AG04450 (cell line): ENCODE results near the gene DYNLRB1. TPM values are rescaled to one million over a fixed set of nuclear protein-coding genes. Genes with fewer than 3 reads are reported as not detected.
A peak's percentile ranks its signal among the peaks of the same experiment; 100 is the strongest.
"Not testable (repeated sequence)": the region's sequence is repeated elsewhere in the genome, so short reads cannot be mapped to it uniquely, and the experiment has no call there.

Experiments used
- CTCF ChIA-PET: fragments of 300-600, 350-600 bp; formaldehyde crosslinking; extraction: SDS; loops from one replicate; lab custom pipeline; 2022; ENCODE audit warnings: antibody characterized with exemption, inconsistent platforms; lab: Charles Lee
- POLR2A ChIA-PET: fragments of 350-600 bp; formaldehyde crosslinking; extraction: SDS; loops from one replicate; lab custom pipeline; 2021; ENCODE audit warnings: antibody characterized with exemption, inconsistent platforms; lab: Yijun Ruan, JAX
- DNase-seq: peaks from one replicate; pipeline ENCODE4 v3.0.0-alpha.2; 2011; ENCODE audit warnings: low read depth, low spot score
- H3K27ac ChIP-seq: one replicate; pipeline ENCODE4 v1.5.1; 2012; ENCODE audit warnings: low read depth, low read length, control low read depth
- H3K27me3 ChIP-seq: one replicate; pipeline ENCODE4 v1.6.0; 2012; ENCODE audit warnings: low read length; ENCODE audit not compliant: control insufficient read depth, insufficient read depth
- H3K4me3 ChIP-seq: 2 replicates; pipeline ENCODE4 v1.5.1; 2011; ENCODE audit warnings: mild to moderate bottlenecking, low read depth, low read length, control low read depth
- H3K9me3 ChIP-seq: 2 replicates; pipeline ENCODE4 v1.5.1; 2012; ENCODE audit warnings: low read length; ENCODE audit not compliant: control insufficient read depth, insufficient read depth
- CTCF ChIP-seq: IDR thresholded peaks from 2 replicates; pipeline ENCODE4 v1.5.1; 2011; ENCODE audit warnings: low read depth, low read length, control low read depth, inconsistent platforms
- polyA plus RNA-seq: library from polyadenylated mRNA; depleted of rRNA; stranded (reverse); fragments of >200 nt; gene quantifications from 2 replicates; pipeline ENCODE4 v1.2.3, GENCODE V29; 2011

DYNLRB1 gene
- polyA plus RNA-seq, 1 experiment: 256 TPM

- no peak for DNase-seq
- ChIA-PET CTCF (interaction anchor here (1.0 to 3.9 kb wide), 4 partner anchors 21 to 253 kb away, joined by 3 to 38 read pairs (median 4); no protein-coding TSS in a partner anchor), POLR2A (interaction anchor here (1.4 to 2.4 kb wide), 3 partner anchors 8 to 204 kb away, joined by 4 to 18 read pairs (median 7); partner anchors contain the start of gene ITCH)
Observed at GRCh38 chr20:34517114-34517505, 888 bp downstream of the DYNLRB1 start.

GRCh38 chr20:34518863-34519262 is 2.6 kb downstream of the DYNLRB1 start:
- H3K4me3 ChIP-seq, H3K27me3 ChIP-seq, POLR2A ChIA-PET, H3K9me3 ChIP-seq, H3K27ac ChIP-seq, DNase-seq: not testable (repeated sequence)
- CTCF ChIA-PET: interaction anchor here (0.7 kb wide), 1 partner anchor 1383 kb away, joined by 6 read pairs; no protein-coding TSS in a partner anchor

More at GRCh38 chr20:34517114-34517505, 888 bp downstream of the DYNLRB1 start:
- Histone ChIP-seq H3K27me3 (no peaks in the 10 kb centered on the region), H3K9me3 (no peaks in the 10 kb centered on the region; the same call in 1 of the 2 replicates), H3K27ac (peak overlapping the region; percentile 92), H3K4me3 (peak overlapping the region; percentile 82)
- no peak for TF ChIP-seq CTCF

- CTCF ChIA-PET: interaction anchor here (8.0 kb wide), 1 partner anchor 207 kb away, joined by 66 read pairs; no protein-coding TSS in a partner anchor
- POLR2A ChIA-PET: not testable (repeated sequence)
Observed at GRCh38 chr20:34519841-34520240, 3.6 kb downstream of the DYNLRB1 start.

GRCh38 chr20:34522969-34523871 is 7.0 kb downstream of the DYNLRB1 start:
- H3K27me3 ChIP-seq: no peaks in the 10 kb centered on the region
- TF ChIP-seq CTCF: peak; percentile 65
- DNase-seq: peak; percentile 42
- POLR2A ChIA-PET: no interaction called here
- no peaks in the 10 kb centered on the region for H3K9me3 ChIP-seq
- CTCF ChIA-PET: interaction anchor here (0.6 to 8.0 kb wide), 9 partner anchors 29 to 374 kb away, joined by 3 to 66 read pairs (median 3); no protein-coding TSS in a partner anchor
- peak overlapping the region; percentile 83 for H3K27ac ChIP-seq
- H3K4me3 ChIP-seq: no peak overlapping the region

More at GRCh38 chr20:34519841-34520240, 3.6 kb downstream of the DYNLRB1 start:
- not testable (repeated sequence) for H3K27ac ChIP-seq, DNase-seq, H3K4me3 ChIP-seq, H3K9me3 ChIP-seq, H3K27me3 ChIP-seq

DNA sequence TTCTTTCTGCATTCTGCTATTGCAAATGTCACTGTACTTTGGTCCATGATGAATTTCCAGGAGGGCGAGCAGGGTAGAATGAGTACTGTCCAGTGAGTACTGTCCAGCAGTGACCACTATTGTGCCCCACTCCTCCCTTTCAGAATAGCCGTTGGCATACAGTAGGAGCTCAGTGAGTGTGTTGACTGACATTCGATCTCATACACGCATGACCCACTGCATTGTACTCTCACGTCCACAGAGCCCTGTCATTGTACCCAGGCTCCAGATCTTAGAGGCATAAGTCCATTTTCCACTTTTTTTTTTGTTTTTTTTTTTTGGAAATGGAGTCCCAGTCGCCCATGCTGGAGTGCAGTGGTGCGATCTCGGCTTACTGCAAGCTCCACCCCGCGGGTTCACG is 8.2 kb downstream of the DYNLRB1 start:
- no peak for TF ChIP-seq CTCF
- H3K4me3 ChIP-seq: no peak overlapping the region
- ChIA-PET POLR2A (interaction anchor here (2.0 kb wide), 1 partner anchor 8 kb away, joined by 18 read pairs; the partner anchor contains the start of gene DYNLRB1), CTCF (interaction anchor here (1.0 to 8.0 kb wide), 2 partner anchors 127 to 212 kb away, joined by 3 to 66 read pairs; no protein-coding TSS in a partner anchor)
- peak overlapping the region; percentile 39 for H3K27ac ChIP-seq
- H3K9me3 ChIP-seq: no peaks in the 10 kb centered on the region
- H3K27me3 ChIP-seq: no peaks in the 10 kb centered on the region
- no peak for DNase-seq
